PC-9 (cell line): ENCODE measurements around the gene MTMR2. TPM values are rescaled to one million over a fixed set of nuclear protein-coding genes. Genes with fewer than 3 reads are reported as not detected.

Experiments used
- BruUV-seq: library from RNA; stranded (reverse); fragments of 400-500 nt; replicated peaks from 2 replicates; lab custom pipeline; 2021; lab: Mats Ljungman, UMichigan
- CTCF ChIA-PET: fragments of 300-600 bp; sonication (Branson Sonifier 250); formaldehyde crosslinking; loops from one replicate; lab custom pipeline; 2022; ENCODE audit warnings: antibody characterized with exemption; lab: Charles Lee
- POLR2A ChIA-PET: fragments of 300-600 bp; sonication (Branson Sonifier 250); formaldehyde crosslinking; loops from one replicate; lab custom pipeline; 2022; ENCODE audit warnings: antibody characterized with exemption; ENCODE audit not compliant: unreplicated experiment; lab: Charles Lee
- DNase-seq, 2 experiments: peaks; one replicate each; pipeline versions ENCODE4 v3.0.0 to v3.0.0-alpha.2; 2015 to 2022; ENCODE audit warnings: mixed read lengths in 1 of 2
- H2AFZ ChIP-seq: fragments of 200-600 bp; sonication (generic); 2 replicates; pipeline ENCODE4 v1.8.1; 2017; ENCODE audit warnings: antibody characterized with exemption
- H3F3A ChIP-seq: fragments of 200-600 bp; sonication (generic); 2 replicates; pipeline ENCODE4 v1.8.1; 2017; ENCODE audit warnings: antibody characterized with exemption, mild to moderate bottlenecking, low read depth; ENCODE audit not compliant: insufficient read depth
- H3K27ac ChIP-seq: fragments of 200-600 bp; sonication (generic); 2 replicates; pipeline ENCODE4 v1.6.1; 2016; ENCODE audit warnings: mixed run types
- H3K27me3 ChIP-seq: fragments of 200-600 bp; sonication (generic); 2 replicates; pipeline ENCODE4 v1.6.1; 2016; ENCODE audit warnings: low read depth, mixed run types; ENCODE audit not compliant: insufficient read depth
- H3K36me3 ChIP-seq: fragments of 200-600 bp; sonication (generic); 2 replicates; pipeline ENCODE4 v1.6.1; 2016; ENCODE audit warnings: low read depth, mixed run types
- H3K4me1 ChIP-seq: fragments of 200-600 bp; sonication (generic); replicated peaks from 2 replicates; pipeline ENCODE4 v1.6.1; 2016; ENCODE audit warnings: mixed run types; ENCODE audit not compliant: insufficient read depth
- H3K4me2 ChIP-seq: fragments of 200-600 bp; sonication (generic); 2 replicates; pipeline ENCODE4 v1.6.1; 2017; ENCODE audit warnings: mixed run types
- H3K4me3 ChIP-seq: fragments of 200-600 bp; sonication (generic); 2 replicates; pipeline ENCODE4 v1.6.1; 2016; ENCODE audit warnings: mixed run types
- H3K79me2 ChIP-seq: fragments of 200-600 bp; sonication (generic); 2 replicates; pipeline ENCODE4 v1.6.1; 2017; ENCODE audit warnings: low read depth, mixed run types
- H3K9me2 ChIP-seq: fragments of 200-600 bp; sonication (generic); 2 replicates; pipeline ENCODE4 v1.8.1; 2017; ENCODE audit warnings: mild to moderate bottlenecking; ENCODE audit not compliant: insufficient read depth
- H3K9me3 ChIP-seq: fragments of 200-600 bp; sonication (generic); 2 replicates; pipeline ENCODE4 v1.8.1; 2016; ENCODE audit warnings: low read depth; ENCODE audit not compliant: insufficient read depth
- H4K20me1 ChIP-seq: fragments of 200-600 bp; sonication (generic); 2 replicates; pipeline ENCODE4 v1.8.1; 2017; ENCODE audit not compliant: insufficient read depth
- EZH2 ChIP-seq: fragments of 200-600 bp; sonication (generic); IDR thresholded peaks from 2 replicates; pipeline ENCODE4 v1.8.0; 2017; ENCODE audit warnings: antibody characterized with exemption, low read depth
- intact Hi-C: fragments of 100-400 bp; cut with micrococcal nuclease; formaldehyde crosslinking; loops from one replicate; pipeline ENCODE4 v1.10.0; 2022; ENCODE audit not compliant: unreplicated experiment
- total RNA-seq: library from RNA; stranded (reverse); gene quantifications from 2 replicates; pipeline ENCODE4 v1.2.3, GENCODE V29; 2021
- TF ChIP-seq, protein P1 (sequence below): fragments of 200-600 bp; sonication (generic); conservative IDR thresholded peaks from 2 replicates; pipeline ENCODE4 v1.6.1; 2017; ENCODE audit warnings: mixed run types, antibody characterized with exemption, mild to moderate bottlenecking, moderate library complexity

Gene MTMR2
- total RNA-seq, 1 experiment from 2014 or later: 60.7 TPM

GRCh38 chr11:95790123-95790932, 133.6 kb downstream of the MTMR2 start, which contains the start of gene CEP57:
CEP57 (plus strand) TSS chr11:95790498; CDS start chr11:95790699, 201 bp downstream.
- POLR2A ChIA-PET: interaction anchor here (0.6 to 1.3 kb wide), 9 partner anchors 135 to 866 kb away, joined by 3 to 21 read pairs (median 7); partner anchors contain the start of genes CCDC82 and JRKL
- BruUV-seq: TSS peak; percentile 49
- CTCF ChIA-PET: interaction anchor here (0.6 to 1.2 kb wide), 4 partner anchors 60 to 600 kb away, joined by 3 to 9 read pairs (median 4); partner anchors contain the start of genes CCDC82 and JRKL

DNA sequence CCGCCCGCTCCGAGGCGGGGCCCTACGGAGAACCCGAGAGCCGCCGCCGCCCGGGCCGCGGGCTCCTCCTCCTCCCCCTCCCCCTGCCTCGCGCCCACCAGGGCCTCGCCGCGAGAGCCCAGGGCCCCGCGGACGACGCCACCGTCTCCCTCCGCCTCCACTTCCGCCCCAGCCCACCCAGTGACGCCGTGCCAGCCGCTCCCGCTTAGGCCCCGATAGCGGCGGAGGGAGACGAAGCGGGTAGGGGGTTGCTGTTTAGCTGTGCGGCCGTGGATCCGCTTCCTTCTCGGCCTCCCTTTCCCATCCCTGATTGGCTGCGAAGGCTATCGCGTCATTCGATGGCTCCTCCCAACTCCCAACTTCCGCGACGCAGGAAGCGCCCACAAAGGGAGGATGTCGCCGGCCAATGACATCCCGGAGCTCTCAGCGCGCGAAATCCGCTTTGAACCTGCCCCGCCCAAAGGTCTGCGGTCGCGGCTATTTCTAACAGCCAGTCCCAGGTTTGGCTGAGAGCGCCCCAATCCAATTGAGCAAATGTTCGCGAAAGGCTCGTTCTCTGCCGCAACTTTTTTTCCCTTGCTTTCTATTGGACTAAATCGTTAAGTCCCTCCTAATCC, 134.3 kb downstream of the MTMR2 start, which contains the start of gene FAM76B:
FAM76B (minus strand) TSS at position 277 of the 617 bp plus-strand sequence. CDS start 304 bp downstream, outside the sequence.
- Histone ChIP-seq H3K9me2 (no peaks in the 10 kb centered on the region), H4K20me1 (peaks cover 21% of the 10 kb centered on the region), H3K27me3 (no peaks in the 10 kb centered on the region), H2AFZ (peak within 1 kb of the TSS; percentile 99), H3K4me3 (peak within 1 kb of the TSS; percentile 87), H3K9me3 (no peaks in the 10 kb centered on the region), H3F3A (peaks cover 18% of the 10 kb centered on the region; the same call in 1 of the 2 replicates), H3K4me1 (peaks cover 26% of the 10 kb centered on the region), H3K36me3 (peaks cover 39% of the 10 kb centered on the region), H3K79me2 (peaks cover 62% of the 10 kb centered on the region), H3K4me2 (peak within 1 kb of the TSS; percentile 99), H3K27ac (peak within 1 kb of the TSS; percentile 85)
- intact Hi-C loops: loop anchor here (1.0 to 5.0 kb wide), 2 partner anchors 600 to 638 kb away; partner anchors contain the start of gene CCDC82
- TF ChIP-seq, protein P1, sequence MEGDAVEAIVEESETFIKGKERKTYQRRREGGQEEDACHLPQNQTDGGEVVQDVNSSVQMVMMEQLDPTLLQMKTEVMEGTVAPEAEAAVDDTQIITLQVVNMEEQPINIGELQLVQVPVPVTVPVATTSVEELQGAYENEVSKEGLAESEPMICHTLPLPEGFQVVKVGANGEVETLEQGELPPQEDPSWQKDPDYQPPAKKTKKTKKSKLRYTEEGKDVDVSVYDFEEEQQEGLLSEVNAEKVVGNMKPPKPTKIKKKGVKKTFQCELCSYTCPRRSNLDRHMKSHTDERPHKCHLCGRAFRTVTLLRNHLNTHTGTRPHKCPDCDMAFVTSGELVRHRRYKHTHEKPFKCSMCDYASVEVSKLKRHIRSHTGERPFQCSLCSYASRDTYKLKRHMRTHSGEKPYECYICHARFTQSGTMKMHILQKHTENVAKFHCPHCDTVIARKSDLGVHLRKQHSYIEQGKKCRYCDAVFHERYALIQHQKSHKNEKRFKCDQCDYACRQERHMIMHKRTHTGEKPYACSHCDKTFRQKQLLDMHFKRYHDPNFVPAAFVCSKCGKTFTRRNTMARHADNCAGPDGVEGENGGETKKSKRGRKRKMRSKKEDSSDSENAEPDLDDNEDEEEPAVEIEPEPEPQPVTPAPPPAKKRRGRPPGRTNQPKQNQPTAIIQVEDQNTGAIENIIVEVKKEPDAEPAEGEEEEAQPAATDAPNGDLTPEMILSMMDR: no peak
- no peak for TF ChIP-seq EZH2
- DNase-seq: peak; percentile 95 to 99
- no TSS peak for BruUV-seq
- CTCF ChIA-PET: interaction anchor here (0.7 to 1.2 kb wide), 3 partner anchors 264 to 600 kb away, joined by 3 to 9 read pairs (median 4); partner anchors contain the start of genes CCDC82 and JRKL
- POLR2A ChIA-PET: interaction anchor here (0.6 to 1.1 kb wide), 3 partner anchors 135 to 607 kb away, joined by 3 to 13 read pairs (median 4); partner anchors contain the start of genes CCDC82 and JRKL

More at GRCh38 chr11:95790123-95790932, 133.6 kb downstream of the MTMR2 start, which contains the start of gene CEP57:
- Histone ChIP-seq H3K36me3 (peaks cover 33% of the 10 kb centered on the region), H3F3A (peaks cover 21% of the 10 kb centered on the region; the same call in 1 of the 2 replicates), H3K4me3 (peak within 1 kb of the TSS; percentile 87), H3K9me2 (no peaks in the 10 kb centered on the region), H3K4me2 (peak within 1 kb of the TSS; percentile 99), H3K9me3 (no peaks in the 10 kb centered on the region), H4K20me1 (peaks cover 24% of the 10 kb centered on the region), H2AFZ (peak within 1 kb of the TSS; percentile 99), H3K79me2 (peaks cover 69% of the 10 kb centered on the region), H3K4me1 (peaks cover 26% of the 10 kb centered on the region), H3K27ac (peak within 1 kb of the TSS; percentile 85), H3K27me3 (no peaks in the 10 kb centered on the region)
- intact Hi-C loops: loop anchor here (1.0 kb wide), 1 partner anchor 599 kb away; the partner anchor contains the start of gene CCDC82
- DNase-seq: peak; percentile 91 to 96
- no peak for TF ChIP-seq EZH2
- TF ChIP-seq, protein P1: no peak
